Liver (tissue), 3 donors: ENCODE results near the gene LEKR1.

Source experiments
- ATF3 ChIP-seq: IDR thresholded peaks from 2 replicates; pipeline ENCODE4 v1.6.1; 2016; ENCODE audit warnings: antibody characterized with exemption
- EGR1 ChIP-seq, 2 donors: IDR thresholded peaks; 2 replicates each; pipeline ENCODE4 v1.6.1; 2016 to 2018; ENCODE audit warnings: antibody characterized with exemption in 2 of 2, low read depth in 2 of 2
- FOXA1 ChIP-seq: IDR thresholded peaks from 2 replicates; pipeline ENCODE4 v1.6.1; 2016; ENCODE audit warnings: antibody characterized with exemption
- GABPA ChIP-seq, 2 donors: IDR thresholded peaks in 1 of 2; conservative IDR thresholded peaks in 1 of 2; 2 replicates each; pipeline ENCODE4 v1.6.1; 2016; ENCODE audit warnings: antibody characterized with exemption in 2 of 2, mild to moderate bottlenecking in 1 of 2, moderate library complexity in 1 of 2
- HNF4G ChIP-seq: IDR thresholded peaks from 2 replicates; pipeline ENCODE4 v1.6.1; 2016; ENCODE audit warnings: antibody characterized with exemption
- JUND ChIP-seq, 2 donors: IDR thresholded peaks; 2 replicates each; pipeline ENCODE4 v1.6.1; 2016; ENCODE audit warnings: antibody characterized with exemption in 2 of 2
- RAD21 ChIP-seq, 2 donors: IDR thresholded peaks; 2 replicates each; pipeline ENCODE4 v1.6.1; 2016; ENCODE audit warnings: antibody characterized with exemption in 2 of 2, mild to moderate bottlenecking in 2 of 2
- SP1 ChIP-seq: IDR thresholded peaks from 2 replicates; pipeline ENCODE4 v1.6.1; 2018; ENCODE audit warnings: antibody characterized with exemption, mild to moderate bottlenecking
- TAF1 ChIP-seq: conservative IDR thresholded peaks from 2 replicates; pipeline ENCODE4 v1.6.1; 2016; ENCODE audit warnings: antibody characterized with exemption, mild to moderate bottlenecking
- ZBTB33 ChIP-seq: IDR thresholded peaks from 2 replicates; pipeline ENCODE4 v1.6.1; 2016; ENCODE audit warnings: antibody characterized with exemption
- TF ChIP-seq, protein P1 (sequence below): fragments of 150-350 bp; IDR thresholded peaks from 2 replicates; pipeline ENCODE4 v1.5.1; 2017; ENCODE audit warnings: improper control_type of control experiment, low read depth, low read length; ENCODE audit not compliant: missing input control
- TF ChIP-seq, protein P2 (sequence below): IDR thresholded peaks from 2 replicates; pipeline ENCODE4 v1.6.1; 2016; ENCODE audit warnings: antibody characterized with exemption, mild to moderate bottlenecking
- TF ChIP-seq, protein P3 (sequence below): IDR thresholded peaks from 2 replicates; pipeline ENCODE4 v1.6.1; 2016; ENCODE audit warnings: antibody characterized with exemption
- donor health status: healthy.
- donor health status: healthy.

DNA sequence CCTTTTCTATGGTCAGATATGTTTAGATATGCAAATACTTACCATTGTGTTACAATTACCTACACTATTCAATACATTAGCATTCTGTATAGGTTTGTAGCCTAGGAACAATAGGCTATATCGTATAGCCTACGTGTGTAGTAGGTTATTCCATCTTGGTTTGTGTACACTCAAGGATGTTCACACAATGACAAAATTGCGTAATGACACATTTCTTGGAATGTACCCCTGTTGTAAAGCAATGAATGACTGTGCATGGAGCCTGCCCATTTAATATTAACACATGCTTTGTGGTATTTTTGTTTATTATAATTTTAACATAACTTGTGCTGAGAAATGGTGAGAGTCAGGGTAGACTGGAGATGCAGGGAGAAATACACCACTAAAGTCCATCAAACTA is 154.9 kb downstream of the LEKR1 start:
- TF ChIP-seq ATF3 = no peak
- TF ChIP-seq, protein P1, sequence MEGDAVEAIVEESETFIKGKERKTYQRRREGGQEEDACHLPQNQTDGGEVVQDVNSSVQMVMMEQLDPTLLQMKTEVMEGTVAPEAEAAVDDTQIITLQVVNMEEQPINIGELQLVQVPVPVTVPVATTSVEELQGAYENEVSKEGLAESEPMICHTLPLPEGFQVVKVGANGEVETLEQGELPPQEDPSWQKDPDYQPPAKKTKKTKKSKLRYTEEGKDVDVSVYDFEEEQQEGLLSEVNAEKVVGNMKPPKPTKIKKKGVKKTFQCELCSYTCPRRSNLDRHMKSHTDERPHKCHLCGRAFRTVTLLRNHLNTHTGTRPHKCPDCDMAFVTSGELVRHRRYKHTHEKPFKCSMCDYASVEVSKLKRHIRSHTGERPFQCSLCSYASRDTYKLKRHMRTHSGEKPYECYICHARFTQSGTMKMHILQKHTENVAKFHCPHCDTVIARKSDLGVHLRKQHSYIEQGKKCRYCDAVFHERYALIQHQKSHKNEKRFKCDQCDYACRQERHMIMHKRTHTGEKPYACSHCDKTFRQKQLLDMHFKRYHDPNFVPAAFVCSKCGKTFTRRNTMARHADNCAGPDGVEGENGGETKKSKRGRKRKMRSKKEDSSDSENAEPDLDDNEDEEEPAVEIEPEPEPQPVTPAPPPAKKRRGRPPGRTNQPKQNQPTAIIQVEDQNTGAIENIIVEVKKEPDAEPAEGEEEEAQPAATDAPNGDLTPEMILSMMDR = no peak
- no peak for TF ChIP-seq EGR1 (IDR thresholded peaks at IDR 0.05; ENCODE audit: low read depth in 2 of 2)
- TF ChIP-seq ZBTB33 = no peak
- TF ChIP-seq, protein P2, sequence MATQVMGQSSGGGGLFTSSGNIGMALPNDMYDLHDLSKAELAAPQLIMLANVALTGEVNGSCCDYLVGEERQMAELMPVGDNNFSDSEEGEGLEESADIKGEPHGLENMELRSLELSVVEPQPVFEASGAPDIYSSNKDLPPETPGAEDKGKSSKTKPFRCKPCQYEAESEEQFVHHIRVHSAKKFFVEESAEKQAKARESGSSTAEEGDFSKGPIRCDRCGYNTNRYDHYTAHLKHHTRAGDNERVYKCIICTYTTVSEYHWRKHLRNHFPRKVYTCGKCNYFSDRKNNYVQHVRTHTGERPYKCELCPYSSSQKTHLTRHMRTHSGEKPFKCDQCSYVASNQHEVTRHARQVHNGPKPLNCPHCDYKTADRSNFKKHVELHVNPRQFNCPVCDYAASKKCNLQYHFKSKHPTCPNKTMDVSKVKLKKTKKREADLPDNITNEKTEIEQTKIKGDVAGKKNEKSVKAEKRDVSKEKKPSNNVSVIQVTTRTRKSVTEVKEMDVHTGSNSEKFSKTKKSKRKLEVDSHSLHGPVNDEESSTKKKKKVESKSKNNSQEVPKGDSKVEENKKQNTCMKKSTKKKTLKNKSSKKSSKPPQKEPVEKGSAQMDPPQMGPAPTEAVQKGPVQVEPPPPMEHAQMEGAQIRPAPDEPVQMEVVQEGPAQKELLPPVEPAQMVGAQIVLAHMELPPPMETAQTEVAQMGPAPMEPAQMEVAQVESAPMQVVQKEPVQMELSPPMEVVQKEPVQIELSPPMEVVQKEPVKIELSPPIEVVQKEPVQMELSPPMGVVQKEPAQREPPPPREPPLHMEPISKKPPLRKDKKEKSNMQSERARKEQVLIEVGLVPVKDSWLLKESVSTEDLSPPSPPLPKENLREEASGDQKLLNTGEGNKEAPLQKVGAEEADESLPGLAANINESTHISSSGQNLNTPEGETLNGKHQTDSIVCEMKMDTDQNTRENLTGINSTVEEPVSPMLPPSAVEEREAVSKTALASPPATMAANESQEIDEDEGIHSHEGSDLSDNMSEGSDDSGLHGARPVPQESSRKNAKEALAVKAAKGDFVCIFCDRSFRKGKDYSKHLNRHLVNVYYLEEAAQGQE = no peak
- TF ChIP-seq TAF1 = no peak
- no peak for TF ChIP-seq FOXA1
- no peak for TF ChIP-seq GABPA (IDR thresholded peaks at IDR 0.05 in 1 of 2, conservative IDR thresholded peaks at IDR 0.05 in 1 of 2)
- no peak for TF ChIP-seq JUND (IDR thresholded peaks at IDR 0.05)
- TF ChIP-seq, protein P3, sequence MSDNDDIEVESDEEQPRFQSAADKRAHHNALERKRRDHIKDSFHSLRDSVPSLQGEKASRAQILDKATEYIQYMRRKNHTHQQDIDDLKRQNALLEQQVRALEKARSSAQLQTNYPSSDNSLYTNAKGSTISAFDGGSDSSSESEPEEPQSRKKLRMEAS = no peak
- TF ChIP-seq RAD21 (IDR thresholded peaks at IDR 0.05) = no peak
- no peak for TF ChIP-seq SP1
- no peak for TF ChIP-seq HNF4G
